HG03565 (cell line): ENCODE results near the gene SLC12A7.

Experiments used
- ATAC-seq: cut with Tn5 transposase; IDR thresholded peaks from one replicate; pipeline ENCODE4 v1.9.1; 2021; ENCODE audit warnings: mild to moderate bottlenecking, moderate library complexity; ENCODE audit not compliant: unreplicated experiment

Gene SLC12A7

GRCh38 chr5:1054018-1054798 lies 57.7 kb downstream of the SLC12A7 start:
- no peak for ATAC-seq

- ATAC-seq = no peak
Observed at GRCh38 chr5:1053391-1054017, 58.4 kb downstream of the SLC12A7 start.

GRCh38 chr5:1052641-1053390 lies 59.0 kb downstream of the SLC12A7 start:
- ATAC-seq = no peak

GRCh38 chr5:1052076-1052475 lies 59.8 kb downstream of the SLC12A7 start:
- no peak for ATAC-seq

- ATAC-seq = no peak
Observed at GRCh38 chr5:1051366-1051720, 60.5 kb downstream of the SLC12A7 start.

- no peak for ATAC-seq
Observed at GRCh38 chr5:1050423-1051365, 61.2 kb downstream of the SLC12A7 start.

GRCh38 chr5:1048861-1049838 lies 62.7 kb downstream of the SLC12A7 start:
- ATAC-seq = no peak

- ATAC-seq = no peak
Observed at GRCh38 chr5:1048162-1048721, 63.6 kb downstream of the SLC12A7 start.

- no peak for ATAC-seq
Observed at GRCh38 chr5:1047332-1047965, 64.4 kb downstream of the SLC12A7 start.

GRCh38 chr5:1045960-1046560 lies 65.8 kb downstream of the SLC12A7 start:
- no peak for ATAC-seq

GRCh38 chr5:1044117-1044516 lies 67.7 kb downstream of the SLC12A7 start:
- no peak for ATAC-seq

GRCh38 chr5:1043327-1043726 lies 68.5 kb downstream of the SLC12A7 start:
- no peak for ATAC-seq

- ATAC-seq = no peak
Observed at GRCh38 chr5:1042626-1043025, 69.2 kb downstream of the SLC12A7 start.

GRCh38 chr5:1041225-1042143 lies 70.4 kb downstream of the SLC12A7 start:
- ATAC-seq = no peak

- no peak for ATAC-seq
Observed at GRCh38 chr5:1040571-1040970, 71.3 kb downstream of the SLC12A7 start.

GRCh38 chr5:1039706-1040260 lies 72.1 kb downstream of the SLC12A7 start:
- no peak for ATAC-seq

- no peak for ATAC-seq
Observed at GRCh38 chr5:1039210-1039548, 72.7 kb downstream of the SLC12A7 start.
